ENCODE results near the gene CDKL5. TPM values are rescaled to one million over a fixed set of nuclear protein-coding genes. Genes with fewer than 3 reads are reported as not detected.
"Not testable (repeated sequence)": the region's sequence is repeated elsewhere in the genome, so short reads cannot be mapped to it uniquely, and the experiment has no call there.

The CDKL5 gene
- total RNA-seq, 1 donor from 2014 or later, result 33.8 TPM

- intact Hi-C loops (cut with DNase I), result no loop called here
- DNase-seq, result peak; percentile 57
Observed at GRCh38 chrX:18424482-18425198, 768 bp upstream of the CDKL5 start.

GRCh38 chrX:18426004-18426320, 554 bp downstream of the CDKL5 start:
- DNase-seq, result no peak

More at GRCh38 chrX:18424482-18425198, 768 bp upstream of the CDKL5 start:
- H3K4me3 ChIP-seq, result peak overlapping the region; percentile 71
- no peak for TF ChIP-seq CTCF (IDR thresholded peaks at IDR 0.05)
- no peaks in the 10 kb centered on the region for H3K27me3 ChIP-seq
- peak overlapping the region; percentile 81 for H3K27ac ChIP-seq
- H3K9me3 ChIP-seq, result no peaks in the 10 kb centered on the region
- no peaks in the 10 kb centered on the region for H3K4me1 ChIP-seq
- H3K36me3 ChIP-seq, result no peaks in the 10 kb centered on the region
- peak; percentile 2 for ATAC-seq

GRCh38 chrX:18428006-18428405, 2.6 kb downstream of the CDKL5 start:
- no peak for TF ChIP-seq CTCF (IDR thresholded peaks at IDR 0.05)
- Histone ChIP-seq H3K4me3 (no peak overlapping the region), H3K27me3 (no peaks in the 10 kb centered on the region), H3K4me1 (no peaks in the 10 kb centered on the region), H3K9me3 (no peaks in the 10 kb centered on the region), H3K36me3 (no peaks in the 10 kb centered on the region), H3K27ac (no peak overlapping the region)
- intact Hi-C loops (cut with DNase I), result no loop called here
- no peak for ATAC-seq
- DNase-seq, result no peak

More at GRCh38 chrX:18426004-18426320, 554 bp downstream of the CDKL5 start:
- peak overlapping the region; percentile 81 for H3K27ac ChIP-seq
- no peaks in the 10 kb centered on the region for H3K27me3 ChIP-seq
- no peaks in the 10 kb centered on the region for H3K9me3 ChIP-seq
- TF ChIP-seq CTCF (IDR thresholded peaks at IDR 0.05), result no peak
- intact Hi-C loops (cut with DNase I), result no loop called here
- no peaks in the 10 kb centered on the region for H3K4me1 ChIP-seq
- H3K4me3 ChIP-seq, result peak overlapping the region; percentile 71
- no peaks in the 10 kb centered on the region for H3K36me3 ChIP-seq
- ATAC-seq, result no peak

- H3K4me3 ChIP-seq; H3K27me3 ChIP-seq; intact Hi-C loops (cut with DNase I); H3K4me1 ChIP-seq; ATAC-seq; H3K9me3 ChIP-seq; H3K36me3 ChIP-seq; H3K27ac ChIP-seq: not testable (repeated sequence)
- peak; percentile 59 for DNase-seq
Observed at GRCh38 chrX:18433288-18433687, 7.9 kb downstream of the CDKL5 start.

- DNase-seq (no peak), ATAC-seq (no peak)
- H3K9me3 ChIP-seq, result no peaks in the 10 kb centered on the region
- no peak overlapping the region for H3K4me3 ChIP-seq
- H3K4me1 ChIP-seq, result no peaks in the 10 kb centered on the region
- H3K27ac ChIP-seq, result no peak overlapping the region
- H3K36me3 ChIP-seq, result no peaks in the 10 kb centered on the region
- no peaks in the 10 kb centered on the region for H3K27me3 ChIP-seq
- no peak for TF ChIP-seq CTCF (IDR thresholded peaks at IDR 0.05)
- intact Hi-C loops (cut with DNase I), result no loop called here
Observed at GRCh38 chrX:18434896-18435295, 9.5 kb downstream of the CDKL5 start.

- no peaks in the 10 kb centered on the region for H3K27me3 ChIP-seq
- no peak overlapping the region for H3K4me3 ChIP-seq
- H3K36me3 ChIP-seq, result no peaks in the 10 kb centered on the region
- DNase-seq (no peak), ATAC-seq (no peak)
- intact Hi-C loops (cut with DNase I), result no loop called here
- TF ChIP-seq CTCF (IDR thresholded peaks at IDR 0.05), result no peak
- H3K9me3 ChIP-seq, result no peaks in the 10 kb centered on the region
- no peak overlapping the region for H3K27ac ChIP-seq
- no peaks in the 10 kb centered on the region for H3K4me1 ChIP-seq
Observed at GRCh38 chrX:18436017-18436416, 10.6 kb downstream of the CDKL5 start.

Measured in upper lobe of right lung (tissue), 1 donor.